ENCODE results near the gene CAMKK1. TPM values are rescaled to one million over a fixed set of nuclear protein-coding genes. Genes with fewer than 3 reads are reported as not detected.

CAMKK1 gene
- total and polyA plus RNA-seq, 8 donors: 4.2 to 23.0 (median 6.0) TPM

GRCh38 chr17:3922765-3923164 is 29.9 kb upstream of the CAMKK1 start:
- no peaks in the 10 kb centered on the region for H3K9me3 ChIP-seq
- H3K27ac ChIP-seq: no peak overlapping the region
- H3K4me1 ChIP-seq: no peaks in the 10 kb centered on the region
- H3K4me3 ChIP-seq: no peak overlapping the region
- no peaks in the 10 kb centered on the region for H3K27me3 ChIP-seq
- WGBS, 2 donors: 85 to 87% methylated on average over 7 of the region's 7 CpGs
- intact Hi-C loops (cut with DNase I): no loop called here
- no peak for ATAC-seq
- no peaks in the 10 kb centered on the region for H3K36me3 ChIP-seq
- no peak for FAIRE-seq
- no peak for DNase-seq
- TF ChIP-seq, protein P1, sequence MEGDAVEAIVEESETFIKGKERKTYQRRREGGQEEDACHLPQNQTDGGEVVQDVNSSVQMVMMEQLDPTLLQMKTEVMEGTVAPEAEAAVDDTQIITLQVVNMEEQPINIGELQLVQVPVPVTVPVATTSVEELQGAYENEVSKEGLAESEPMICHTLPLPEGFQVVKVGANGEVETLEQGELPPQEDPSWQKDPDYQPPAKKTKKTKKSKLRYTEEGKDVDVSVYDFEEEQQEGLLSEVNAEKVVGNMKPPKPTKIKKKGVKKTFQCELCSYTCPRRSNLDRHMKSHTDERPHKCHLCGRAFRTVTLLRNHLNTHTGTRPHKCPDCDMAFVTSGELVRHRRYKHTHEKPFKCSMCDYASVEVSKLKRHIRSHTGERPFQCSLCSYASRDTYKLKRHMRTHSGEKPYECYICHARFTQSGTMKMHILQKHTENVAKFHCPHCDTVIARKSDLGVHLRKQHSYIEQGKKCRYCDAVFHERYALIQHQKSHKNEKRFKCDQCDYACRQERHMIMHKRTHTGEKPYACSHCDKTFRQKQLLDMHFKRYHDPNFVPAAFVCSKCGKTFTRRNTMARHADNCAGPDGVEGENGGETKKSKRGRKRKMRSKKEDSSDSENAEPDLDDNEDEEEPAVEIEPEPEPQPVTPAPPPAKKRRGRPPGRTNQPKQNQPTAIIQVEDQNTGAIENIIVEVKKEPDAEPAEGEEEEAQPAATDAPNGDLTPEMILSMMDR (IDR thresholded peaks at IDR 0.05): no peak

DNA sequence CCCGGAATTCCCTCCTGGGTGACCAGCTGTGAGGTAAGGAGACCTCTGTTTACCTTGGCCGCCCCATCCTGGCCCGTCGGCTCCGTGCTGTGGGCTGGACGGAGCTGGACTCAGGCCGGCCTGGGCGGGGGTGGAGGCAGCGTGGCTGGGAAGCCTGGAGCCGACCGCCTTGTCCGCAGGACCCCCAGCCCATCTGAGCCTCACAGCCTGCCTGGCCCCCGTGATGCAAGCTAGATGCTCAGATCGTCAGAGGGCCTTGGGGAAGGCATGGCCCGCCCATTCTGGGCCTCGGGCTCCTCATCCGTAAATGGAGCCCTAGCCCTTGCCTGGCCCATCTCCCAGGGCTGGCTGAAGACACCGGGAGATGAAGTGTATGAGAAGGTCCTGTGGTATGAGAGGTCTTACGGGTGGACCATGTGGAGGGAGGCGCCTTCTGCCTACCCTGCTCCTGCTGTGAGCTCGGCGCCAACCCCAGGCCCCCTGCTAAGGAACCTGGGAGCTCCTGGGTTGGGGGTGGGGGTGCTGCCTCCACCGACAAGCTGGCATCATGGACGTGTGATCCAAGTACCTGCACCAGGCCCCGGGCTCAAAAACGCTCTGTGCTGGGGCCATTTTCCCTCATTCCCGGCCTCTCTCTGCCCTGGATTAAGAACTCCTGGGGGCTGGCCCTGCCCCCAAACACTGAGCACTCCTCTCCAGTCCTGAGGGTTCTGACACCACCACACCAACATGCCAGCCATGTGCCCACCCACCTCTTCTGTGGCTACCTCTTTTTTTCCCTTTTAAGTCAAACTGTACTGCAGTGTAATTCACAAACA is 28.9 kb upstream of the CAMKK1 start:
- WGBS, 2 donors: 64 to 68% methylated on average over 22 to 27 of the region's 27 CpGs
- Histone ChIP-seq H3K9me3 (no peaks in the 10 kb centered on the region), H3K27ac (no peak overlapping the region), H3K4me1 (peaks cover 0 to 3% (median 0%) of the 10 kb centered on the region in 3 donors), H3K27me3 (no peaks in the 10 kb centered on the region), H3K4me3 (no peak overlapping the region), H3K36me3 (no peaks in the 10 kb centered on the region)
- ATAC-seq (peak; percentile 44 to 69 (median 58)), FAIRE-seq (no peak), DNase-seq (peak in 2 of 6 donors; percentile 53 to 82)
- intact Hi-C loops (cut with DNase I): no loop called here
- TF ChIP-seq, protein P1 (IDR thresholded peaks at IDR 0.05): no peak

DNA sequence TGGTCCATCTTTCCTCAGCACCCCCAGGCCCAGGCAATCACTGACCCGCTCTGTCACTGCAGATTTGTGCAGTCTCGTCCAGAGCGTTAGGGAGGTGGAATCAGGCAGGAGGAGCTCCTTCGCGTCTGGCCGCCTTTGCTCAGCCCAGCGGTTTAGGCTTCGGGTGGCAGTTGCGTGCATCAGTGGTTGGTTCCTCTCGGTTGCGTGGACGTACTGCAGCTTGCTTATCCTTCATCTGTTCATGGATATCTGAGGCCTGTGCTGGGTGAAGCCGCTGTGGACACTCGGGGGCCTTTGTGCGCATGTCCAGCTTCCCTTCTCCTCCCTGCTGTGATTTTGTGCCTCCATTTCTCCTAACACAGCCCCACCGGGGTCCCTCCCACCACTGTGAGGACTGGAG is 28.2 kb upstream of the CAMKK1 start:
- 91 to 93% methylated on average over 16 of the region's 16 CpGs for WGBS, 2 donors
- H3K27ac ChIP-seq: no peak overlapping the region
- H3K4me3 ChIP-seq: no peak overlapping the region
- H3K4me1 ChIP-seq: peaks cover 0 to 3% (median 0%) of the 10 kb centered on the region in 3 donors
- no peaks in the 10 kb centered on the region for H3K36me3 ChIP-seq
- DNase-seq: no peak
- H3K27me3 ChIP-seq: no peaks in the 10 kb centered on the region
- FAIRE-seq: no peak
- H3K9me3 ChIP-seq: no peaks in the 10 kb centered on the region
- TF ChIP-seq, protein P1 (IDR thresholded peaks at IDR 0.05): no peak
- ATAC-seq: peak in 1 of 4 donors; percentile 4
- intact Hi-C loops (cut with DNase I): no loop called here

DNA sequence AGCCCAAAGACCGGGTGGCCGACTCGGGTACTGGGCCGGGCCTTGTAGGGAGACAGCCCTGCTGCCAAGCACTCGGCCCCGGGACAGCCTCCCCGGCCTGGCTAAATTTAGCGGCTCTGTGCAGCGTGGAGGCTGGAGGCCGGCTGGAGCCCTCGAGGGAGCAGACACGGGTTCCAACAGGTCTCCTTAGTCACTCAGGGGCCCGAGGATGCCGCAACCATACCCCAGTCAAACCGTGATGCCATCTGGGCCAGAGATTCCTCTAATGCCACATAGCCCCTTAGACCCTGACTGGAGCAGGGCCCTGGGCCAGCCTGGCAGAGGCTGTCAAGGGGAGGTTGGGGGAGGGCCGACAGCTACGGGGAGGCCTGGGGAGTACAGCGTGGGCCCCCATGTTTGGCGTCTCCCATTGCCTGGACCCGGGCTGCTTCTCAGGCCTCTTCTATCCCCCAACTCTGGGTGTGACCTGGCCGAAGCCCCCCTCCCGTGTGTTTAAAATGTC is 26.3 kb upstream of the CAMKK1 start:
- peaks cover 0 to 3% (median 0%) of the 10 kb centered on the region in 3 donors for H3K4me1 ChIP-seq
- no peak overlapping the region for H3K27ac ChIP-seq
- no peak for ATAC-seq

More for the DNA sequence above, 26.3 kb upstream of the CAMKK1 start:
- no peaks in the 10 kb centered on the region for H3K36me3 ChIP-seq
- intact Hi-C loops (cut with DNase I): loop anchor here in 2 of 3 donors (5.0 to 10.0 kb wide), 2 partner anchors 156 to 158 kb away; no protein-coding TSS in a partner anchor
- no peak overlapping the region for H3K4me3 ChIP-seq
- no peaks in the 10 kb centered on the region for H3K9me3 ChIP-seq
- no peaks in the 10 kb centered on the region for H3K27me3 ChIP-seq
- TF ChIP-seq, protein P1 (IDR thresholded peaks at IDR 0.05): no peak
- WGBS, 2 donors: 92 to 96% methylated on average over 22 of the region's 22 CpGs
- peak in 2 of 6 donors; percentile 42 to 72 for DNase-seq
- FAIRE-seq: no peak
